ENCODE measurements around the gene DDX50.
A peak's percentile ranks its signal among the peaks of the same experiment; 100 is the strongest.

Gene DDX50

DNA sequence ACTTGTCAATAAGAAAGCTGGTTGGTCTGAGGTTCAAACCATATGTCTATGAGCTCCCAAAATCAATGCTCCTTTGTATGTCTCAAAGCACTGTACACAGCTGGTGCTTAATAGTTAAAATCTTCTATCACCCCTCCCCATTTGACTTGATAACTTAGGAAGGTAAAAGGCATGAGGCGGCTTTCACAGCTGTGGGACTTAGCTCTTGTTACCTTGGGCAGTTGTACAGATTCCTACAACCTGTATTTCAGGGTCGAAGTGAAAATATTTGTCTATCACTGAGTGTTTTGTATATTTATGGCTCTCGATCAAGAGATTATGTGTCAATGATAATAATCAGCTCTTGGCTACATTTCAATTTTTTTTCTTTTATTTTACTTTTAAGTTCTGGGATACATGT is 86.5 kb downstream of the DDX50 start:
- DNase-seq (ENCODE audit: low read depth) = no peak

DNA sequence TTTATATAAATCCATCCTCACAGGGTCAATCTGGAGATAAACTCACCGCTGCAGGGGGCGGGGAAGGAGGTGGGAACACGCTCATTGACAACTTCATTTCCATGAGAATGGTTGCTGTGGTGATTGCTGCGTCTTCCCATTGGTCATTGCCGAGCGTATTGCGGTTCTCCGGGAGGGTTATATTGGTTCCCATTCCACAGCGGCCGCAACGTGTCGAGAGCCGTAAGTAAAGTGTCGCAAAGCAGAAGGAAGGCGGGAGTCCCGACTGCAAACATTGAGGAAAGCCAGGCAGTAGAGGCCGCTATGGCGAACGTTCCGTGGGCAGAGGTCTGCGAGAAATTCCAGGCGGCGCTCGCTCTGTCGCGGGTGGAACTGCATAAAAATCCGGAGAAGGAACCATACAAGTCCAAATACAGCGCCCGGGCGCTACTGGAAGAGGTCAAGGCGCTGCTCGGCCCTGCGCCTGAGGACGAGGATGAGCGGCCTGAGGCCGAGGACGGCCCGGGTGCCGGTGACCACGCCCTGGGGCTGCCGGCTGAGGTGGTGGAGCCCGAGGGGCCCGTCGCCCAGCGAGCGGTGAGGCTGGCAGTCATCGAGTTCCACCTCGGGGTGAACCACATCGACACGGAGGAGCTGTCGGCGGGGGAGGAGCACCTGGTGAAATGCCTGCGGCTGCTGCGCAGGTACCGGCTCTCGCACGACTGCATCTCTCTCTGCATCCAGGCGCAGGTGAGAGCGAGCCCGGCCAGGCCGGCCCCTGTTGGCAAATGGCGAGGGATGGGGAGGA is 87.6 kb downstream of the DDX50 start, which contains the start of gene KIFBP:
KIFBP (plus strand) TSS at position 274 of the 787 bp plus-strand sequence; CDS start at position 304, 30 bp downstream.
- peak; percentile 78 for DNase-seq (ENCODE audit: low read depth)

- DNase-seq (ENCODE audit: low read depth) = no peak
Measured at GRCh38 chr10:68989317-68989990, 88.3 kb downstream of the DDX50 start.

DNA sequence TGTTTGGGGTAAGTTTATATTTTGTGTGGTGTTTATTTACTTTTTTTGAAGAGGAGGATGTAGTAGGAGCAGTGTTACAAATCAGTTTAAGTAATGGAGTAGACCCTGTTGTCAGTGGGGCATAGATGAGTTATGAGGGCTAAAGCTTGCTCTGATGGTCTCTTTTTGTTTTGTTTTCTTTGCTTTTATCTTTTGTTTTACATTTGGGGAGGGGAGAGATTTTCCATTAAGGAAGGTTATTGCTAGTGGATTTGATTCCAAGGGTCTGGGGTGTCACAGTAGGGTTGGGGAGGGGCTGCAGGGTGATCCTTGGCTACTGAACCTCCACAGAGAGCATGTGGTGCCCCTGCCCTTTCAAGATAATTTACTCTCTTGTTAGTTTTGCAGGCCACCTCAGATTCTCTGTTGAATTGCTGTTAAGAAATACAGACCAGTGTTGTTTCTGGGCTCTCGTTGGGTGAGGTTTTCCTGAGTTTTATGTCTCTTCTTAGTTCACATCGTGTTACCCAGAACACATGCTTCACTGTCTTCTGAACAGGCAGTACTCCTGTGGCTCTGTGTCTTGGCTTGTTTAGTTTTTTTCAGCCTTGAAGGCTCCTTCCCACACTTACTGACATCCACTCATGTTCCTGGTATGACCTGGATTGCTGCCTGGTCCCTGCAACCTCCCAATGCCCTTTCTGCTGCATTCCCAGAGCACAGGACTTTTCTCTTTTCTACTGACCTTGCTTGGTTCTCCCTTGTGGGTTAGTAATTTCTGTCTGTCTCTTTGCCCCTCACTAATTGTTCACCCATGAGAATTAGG is 91.7 kb downstream of the DDX50 start:
- DNase-seq (ENCODE audit: low read depth) = no peak

All from activated T-cell treated with anti-CD3 and anti-CD28 coated beads for 24 hours (primary cell).